HG03565 (cell line): ENCODE data around the gene COMMD9.

Source experiments
- ATAC-seq: cut with Tn5 transposase; IDR thresholded peaks from one replicate; pipeline ENCODE4 v1.9.1; 2021; ENCODE audit warnings: mild to moderate bottlenecking, moderate library complexity; ENCODE audit not compliant: unreplicated experiment

COMMD9 gene

DNA sequence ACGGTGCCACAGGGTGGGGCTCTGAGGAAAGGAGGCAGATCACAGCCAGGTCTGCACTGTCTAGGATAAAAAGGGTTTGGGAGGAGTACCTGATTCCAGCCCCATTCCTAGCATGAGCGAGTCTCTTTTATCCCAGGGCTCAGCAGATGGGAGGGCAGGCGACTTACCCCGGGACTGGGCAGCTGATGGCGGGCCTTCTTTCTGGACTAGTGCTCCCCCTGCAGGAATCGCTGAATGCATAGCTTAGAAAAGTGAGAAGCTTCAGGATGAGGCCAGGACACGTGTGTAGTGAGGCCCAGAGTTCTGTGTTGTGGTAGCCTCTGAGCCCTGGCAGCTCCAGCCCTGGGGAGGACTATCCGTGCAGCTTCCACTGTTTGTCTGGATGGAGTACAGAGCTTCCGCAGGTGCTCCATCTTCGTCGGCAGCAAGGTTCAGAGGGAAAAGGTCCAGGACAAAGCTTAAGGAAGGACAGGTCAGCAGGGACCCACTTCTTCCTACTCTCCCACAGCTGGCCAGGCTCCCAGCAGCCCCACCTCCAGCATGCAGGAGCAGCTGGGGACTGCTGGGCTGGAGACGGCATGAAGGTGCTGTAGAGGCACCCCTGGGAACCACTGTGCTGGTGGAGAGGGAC, 30.4 kb downstream of the COMMD9 start:
- ATAC-seq = no peak

GRCh38 chr11:36257351-36257750, 31.9 kb downstream of the COMMD9 start:
- no peak for ATAC-seq

DNA sequence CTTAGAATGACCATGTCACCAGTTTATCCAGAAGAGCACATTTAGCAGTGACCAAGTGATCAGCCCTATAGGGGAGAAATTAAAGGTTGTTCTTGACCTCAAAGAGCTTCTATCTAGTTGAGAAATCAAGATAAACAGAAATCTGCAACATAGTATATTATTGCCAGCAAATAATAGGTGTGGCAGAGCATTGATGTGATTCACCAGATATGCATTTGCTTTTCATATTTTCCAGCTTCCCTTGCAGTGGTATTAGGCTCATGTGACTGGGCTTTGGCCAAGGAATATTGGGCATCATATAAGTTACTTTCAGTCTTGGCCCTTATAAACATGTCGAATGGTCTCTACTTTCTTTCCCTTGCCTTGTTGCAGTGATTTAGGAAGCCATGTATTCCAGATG, 34.5 kb downstream of the COMMD9 start:
- no peak for ATAC-seq

GRCh38 chr11:36253238-36253637, 36.0 kb downstream of the COMMD9 start:
- no peak for ATAC-seq

DNA sequence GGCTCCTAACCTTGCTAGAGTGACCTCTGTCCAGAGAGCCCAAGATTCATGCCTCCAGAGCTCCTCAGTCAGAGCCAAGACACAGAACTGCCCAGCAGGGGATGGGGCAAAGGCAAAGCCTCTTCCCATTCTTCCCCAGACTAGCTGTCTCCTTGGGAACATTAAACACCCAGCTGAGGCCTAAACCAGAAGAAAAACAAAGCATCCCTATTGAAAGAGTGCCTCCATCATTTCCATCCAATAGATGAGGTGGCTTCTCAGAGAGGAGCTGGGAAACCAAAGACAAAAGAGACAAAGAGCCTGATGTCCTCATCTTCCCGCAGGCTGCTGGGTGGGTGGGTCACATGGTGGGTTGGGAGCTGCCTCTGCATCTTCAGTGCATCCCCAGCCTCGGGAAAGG, 37.4 kb downstream of the COMMD9 start:
- ATAC-seq = no peak

DNA sequence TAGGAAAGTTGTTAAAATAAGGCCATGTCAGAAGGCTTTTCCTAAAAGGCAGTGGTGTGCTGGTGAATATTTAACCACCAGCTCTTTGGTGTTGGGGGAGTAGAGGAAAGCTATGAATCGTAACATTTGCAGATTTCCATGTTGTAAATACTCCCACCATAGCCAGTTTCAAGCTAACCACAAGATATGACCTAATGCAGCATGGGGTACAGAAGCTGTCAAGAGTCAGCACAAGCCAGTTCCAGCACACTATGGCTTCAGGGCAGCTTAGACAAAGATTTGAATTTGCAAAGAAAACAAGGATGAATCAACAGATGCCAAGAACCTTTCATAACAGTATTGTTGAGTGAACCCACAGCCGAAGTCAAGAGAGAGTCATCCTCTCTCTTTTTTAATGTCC, 40.0 kb downstream of the COMMD9 start:
- no peak for ATAC-seq

- no peak for ATAC-seq
Measured at GRCh38 chr11:36248436-36248835, 40.8 kb downstream of the COMMD9 start.

GRCh38 chr11:36247493-36247892, 41.7 kb downstream of the COMMD9 start:
- ATAC-seq = no peak

- ATAC-seq = no peak
Measured at GRCh38 chr11:36243641-36244040, 45.6 kb downstream of the COMMD9 start.

GRCh38 chr11:36241497-36241896, 47.7 kb downstream of the COMMD9 start:
- no peak for ATAC-seq

DNA sequence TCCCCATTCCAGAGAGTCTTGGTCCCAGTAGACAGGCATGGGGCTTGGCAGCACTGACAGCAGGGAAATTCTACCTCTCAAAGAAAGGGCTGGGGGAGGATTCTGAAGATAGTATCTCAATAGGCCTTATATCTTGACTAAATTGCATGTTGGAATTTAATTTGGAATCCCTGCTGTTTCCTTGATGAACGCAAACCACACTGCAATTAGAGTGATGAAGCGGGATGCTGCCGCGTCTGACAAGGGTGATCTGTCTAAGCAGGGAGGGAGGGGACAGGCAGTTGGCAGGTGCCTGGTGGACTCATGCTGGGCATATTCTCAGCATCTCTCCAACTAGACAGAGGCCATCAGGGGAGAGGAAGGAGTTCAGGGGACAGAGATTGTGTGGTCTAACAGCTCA, 48.4 kb downstream of the COMMD9 start:
- no peak for ATAC-seq

DNA sequence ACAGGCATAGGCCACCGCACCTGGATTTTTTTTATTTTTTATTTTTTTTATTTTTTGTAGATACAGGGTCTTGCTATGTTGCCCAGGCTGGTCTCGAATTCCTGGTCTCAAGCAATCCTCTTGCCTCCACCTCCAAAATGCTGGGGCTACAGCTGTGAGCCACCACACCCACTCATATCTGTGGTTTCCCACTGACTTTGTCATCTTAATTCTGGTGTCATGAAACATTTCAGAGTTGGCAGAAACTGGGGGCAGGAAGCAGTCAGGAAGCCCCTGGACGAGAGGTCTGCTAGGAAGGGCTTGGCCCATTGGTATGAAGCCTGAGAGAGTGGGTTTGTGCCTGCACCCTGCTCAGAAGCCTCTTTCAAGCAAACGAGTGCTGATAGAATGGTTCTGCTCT, 49.1 kb downstream of the COMMD9 start:
- no peak for ATAC-seq

DNA sequence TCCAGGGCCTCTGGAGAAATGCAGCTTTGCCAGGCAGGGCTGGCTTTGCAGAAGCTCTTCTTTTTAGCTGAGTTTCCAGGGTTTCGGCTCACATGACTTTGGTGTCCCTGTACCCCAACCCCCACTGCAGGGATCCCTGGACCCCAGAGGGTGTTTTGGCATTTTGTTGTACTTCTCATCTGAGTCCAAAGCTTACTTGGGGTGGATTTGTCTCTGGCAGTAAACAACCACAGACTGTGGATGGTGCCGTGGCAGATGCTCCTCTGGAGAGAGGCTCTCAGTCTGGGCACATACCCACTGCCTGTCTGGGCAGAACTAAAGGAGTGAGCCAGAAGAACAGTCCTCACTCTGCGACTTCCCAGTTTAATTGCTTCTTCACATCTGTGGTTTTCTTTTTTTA, 49.6 kb downstream of the COMMD9 start:
- no peak for ATAC-seq

GRCh38 chr11:36238881-36239280, 50.3 kb downstream of the COMMD9 start:
- ATAC-seq = no peak

DNA sequence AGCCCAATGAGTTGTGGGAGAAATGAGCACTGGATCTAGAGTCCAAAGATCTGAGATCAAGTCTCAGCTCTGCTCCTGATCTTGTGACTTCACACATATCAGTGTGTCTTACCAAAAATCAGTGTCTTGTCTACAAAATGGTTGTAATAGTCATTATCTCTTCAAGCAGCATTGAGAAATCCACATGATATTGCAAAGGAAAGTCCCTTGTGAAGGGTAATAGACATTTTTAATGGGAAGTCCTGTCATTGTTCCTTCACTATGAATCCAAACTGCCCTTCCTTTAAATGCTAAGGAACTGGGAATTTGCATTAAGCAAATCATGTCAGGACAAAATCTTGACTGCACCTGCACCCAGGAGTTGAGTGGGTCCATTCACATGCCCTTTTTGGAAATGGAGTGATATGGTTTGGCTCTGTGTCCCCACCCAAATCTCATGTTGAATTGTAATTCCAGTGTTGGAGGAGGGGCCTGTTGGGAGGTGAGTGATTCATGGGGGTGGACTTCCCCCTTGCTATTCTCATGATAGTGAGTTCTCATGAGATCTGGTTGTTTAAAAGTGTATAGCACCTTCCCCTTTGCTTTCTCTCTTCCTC, 51.1 kb downstream of the COMMD9 start:
- no peak for ATAC-seq

- no peak for ATAC-seq
Measured at GRCh38 chr11:36237391-36237790, 51.8 kb downstream of the COMMD9 start.

GRCh38 chr11:36235750-36236149, 53.5 kb downstream of the COMMD9 start:
- ATAC-seq = no peak

GRCh38 chr11:36234825-36235224, 54.4 kb downstream of the COMMD9 start:
- no peak for ATAC-seq

DNA sequence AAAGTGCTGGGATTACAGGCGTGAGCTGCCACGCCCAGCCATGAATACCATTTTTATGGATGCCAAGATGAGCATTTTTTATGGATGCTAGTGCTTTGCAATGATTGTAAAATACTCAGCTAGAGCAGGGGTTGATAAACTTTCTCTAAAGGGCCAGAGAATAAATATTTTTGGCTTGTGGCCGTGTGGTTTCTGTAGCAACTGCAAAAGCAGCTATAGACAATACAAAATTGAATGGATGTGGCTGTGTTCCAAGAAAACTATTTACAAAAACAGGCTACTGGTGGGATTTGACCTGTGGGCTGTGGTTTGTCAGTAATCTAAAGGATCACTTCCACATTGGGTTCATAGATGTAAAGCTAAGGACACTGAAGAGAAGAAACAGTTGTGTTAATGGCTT, 56.0 kb downstream of the COMMD9 start:
- no peak for ATAC-seq

GRCh38 chr11:36230779-36231699, 58.2 kb downstream of the COMMD9 start:
- no peak for ATAC-seq

- ATAC-seq = no peak
Measured at GRCh38 chr11:36229091-36229705, 60.0 kb downstream of the COMMD9 start.

- ATAC-seq = no peak
Measured at GRCh38 chr11:36228689-36229088, 60.5 kb downstream of the COMMD9 start.
